Gastroesophageal sphincter (tissue), 4 donors: ENCODE data around the gene KRT27. TPM values are rescaled to one million over a fixed set of nuclear protein-coding genes. Genes with fewer than 3 reads are reported as not detected.
"Not testable (repeated sequence)": the region's sequence is repeated elsewhere in the genome, so short reads cannot be mapped to it uniquely, and the experiment has no call there.

ENCODE experiments used
- ATAC-seq: fragments of 150-250 bp; one replicate; pipeline ENCODE4 v1.9.1; 2016; ENCODE audit warnings: mild to moderate bottlenecking, moderate library complexity
- H3K27ac ChIP-seq, 4 donors: fragments of 200-600 bp; sonication (generic) in 3 of 4; 1 replicate in 3 of 4; 2 replicates in 1 of 4; pipeline ENCODE4 v1.5.1; 2016 to 2019
- H3K27me3 ChIP-seq: fragments of 200-600 bp; sonication (generic); one replicate; pipeline ENCODE4 v1.5.1; 2019
- H3K36me3 ChIP-seq, 2 donors: fragments of 200-600 bp; sonication (generic); one replicate each; pipeline ENCODE4 v1.5.1; 2019; ENCODE audit warnings: control low read depth in 1 of 2
- H3K4me1 ChIP-seq, 3 donors: fragments of 200-600 bp; sonication (generic); 1 replicate in 2 of 3; 2 replicates in 1 of 3; pipeline ENCODE4 v1.5.1; 2016 to 2019; ENCODE audit warnings: control low read depth in 2 of 3
- H3K4me3 ChIP-seq, 2 donors: fragments of 200-600 bp; sonication (generic); one replicate each; pipeline ENCODE4 v1.5.1; 2019; ENCODE audit warnings: mild to moderate bottlenecking in 1 of 2, moderate library complexity in 1 of 2
- H3K9me3 ChIP-seq, 3 donors: fragments of 200-600 bp; sonication (generic); one replicate each; pipeline ENCODE4 v1.5.1; 2017 to 2019; ENCODE audit warnings: control low read depth in 2 of 3
- CTCF ChIP-seq, 4 experiments: fragments of 200-600 bp in 2 of 4; fragments of 450-650 bp in 2 of 4; sonication (generic) in 1 of 4; IDR thresholded peaks; one replicate each; pipeline ENCODE4 v1.5.1; 2017 to 2019; ENCODE audit warnings: antibody characterized with exemption in 4 of 4, mild to moderate bottlenecking in 2 of 4, moderate library complexity in 2 of 4
- EP300 ChIP-seq: sonication (generic); formaldehyde crosslinking; IDR thresholded peaks from one replicate; pipeline ENCODE4 v1.6.1; 2017; ENCODE audit warnings: antibody characterized with exemption, mild to moderate bottlenecking
- POLR2A ChIP-seq, 2 donors: fragments of 450-650 bp; IDR thresholded peaks; one replicate each; pipeline ENCODE4 v1.6.1; 2017; ENCODE audit warnings: antibody characterized with exemption in 2 of 2, mild to moderate bottlenecking in 2 of 2, moderate library complexity in 1 of 2
- POLR2AphosphoS5 ChIP-seq: sonication (generic); formaldehyde crosslinking; IDR thresholded peaks from one replicate; pipeline ENCODE4 v1.6.1; 2017; ENCODE audit warnings: antibody characterized with exemption
- WGBS, 2 donors: methylation state at CpG; one replicate each; pipeline ENCODE4 v1.1.5; 2018; ENCODE audit warnings: low coverage in 1 of 2; 5-methylcytosine and 5-hydroxymethylcytosine counted together
- total RNA-seq, 4 donors: library from RNA; depleted of rRNA; stranded (reverse); fragments of >200 nt; gene quantifications; one replicate each; pipeline ENCODE4 v1.1.0, GENCODE V29; 2016

KRT27 gene
- total RNA-seq, 4 donors from 2014 or later: not detected

DNA sequence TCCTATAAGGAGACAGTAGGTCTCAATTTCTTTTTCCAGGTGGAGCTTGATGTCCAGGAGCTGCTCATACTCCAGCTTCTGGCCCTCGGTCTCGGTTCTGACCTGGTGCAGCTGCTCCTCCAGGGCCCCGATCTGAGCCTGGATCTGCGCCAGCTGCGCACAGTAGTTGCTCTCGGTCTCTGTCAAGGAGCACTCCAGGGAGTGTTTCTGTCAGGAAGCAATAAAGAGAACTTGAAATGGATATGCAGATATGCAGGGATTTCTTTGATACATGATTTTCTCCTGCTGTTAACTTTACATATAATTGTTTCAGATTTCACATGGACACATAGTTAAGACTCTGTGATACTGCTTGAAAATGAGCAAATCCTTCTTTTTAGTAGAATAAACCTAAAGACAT, 32.0 kb downstream of the KRT27 start:
- Histone ChIP-seq H3K4me1 (no peaks in the 10 kb centered on the region), H3K27ac (no peak overlapping the region), H3K4me3 (no peak overlapping the region), H3K36me3 (no peaks in the 10 kb centered on the region), H3K9me3 (no peaks in the 10 kb centered on the region), H3K27me3 (peaks cover 32% of the 10 kb centered on the region)
- 33% methylated on average over 4 of the region's 6 CpGs; no CpG with 5 or more reads in 1 of the 2 donors for WGBS, 2 donors
- TF ChIP-seq POLR2AphosphoS5: no peak
- no peak for TF ChIP-seq EP300
- TF ChIP-seq POLR2A (IDR thresholded peaks at IDR 0.05): no peak
- TF ChIP-seq CTCF (IDR thresholded peaks at IDR 0.05): no peak
- ATAC-seq: no peak

DNA sequence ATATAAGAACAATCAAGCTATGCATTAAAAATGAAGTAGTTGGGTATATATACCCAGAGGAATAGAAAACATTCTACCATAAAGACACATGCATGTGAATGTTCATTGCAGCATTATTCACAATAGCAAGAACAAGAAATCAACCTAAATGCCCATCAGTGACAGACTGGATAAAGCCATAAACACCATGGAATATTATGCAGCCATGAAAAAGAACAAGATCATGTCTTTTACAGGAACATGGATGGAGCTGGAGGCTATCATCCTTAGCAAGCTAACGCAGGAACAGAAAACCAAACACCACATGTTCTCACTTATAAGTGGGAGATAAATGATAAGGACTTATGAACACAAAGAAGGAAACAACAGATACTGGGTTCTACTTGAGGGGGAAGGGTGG, 33.7 kb downstream of the KRT27 start:
- peaks cover 44% of the 10 kb centered on the region for H3K27me3 ChIP-seq
- not testable (repeated sequence) for H3K9me3 ChIP-seq, H3K4me1 ChIP-seq, H3K27ac ChIP-seq, ATAC-seq, H3K36me3 ChIP-seq, H3K4me3 ChIP-seq
- 71 to 100% methylated on average over 1 of the region's 1 CpG for WGBS, 2 donors

DNA sequence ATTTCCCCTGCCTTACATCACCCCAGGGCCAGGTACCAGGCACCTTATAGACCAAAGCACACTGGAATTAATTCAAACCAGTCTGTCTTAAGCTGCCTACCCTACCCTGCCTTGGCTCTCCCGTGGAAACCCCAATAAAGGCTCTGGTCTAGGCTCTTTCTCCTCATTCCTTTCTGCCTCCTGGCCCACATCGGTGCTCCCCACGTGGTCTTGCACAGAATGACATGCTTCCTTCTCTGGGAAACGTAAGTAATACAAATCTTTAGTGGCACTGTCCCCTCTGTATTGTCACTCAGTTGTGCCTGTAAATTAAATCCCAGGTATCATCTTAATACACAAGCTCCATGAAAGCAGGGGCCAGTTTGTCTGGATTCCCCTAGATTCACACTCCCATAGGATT, 43.8 kb downstream of the KRT27 start:
- H3K27ac ChIP-seq: no peak overlapping the region
- no peaks in the 10 kb centered on the region for H3K36me3 ChIP-seq
- TF ChIP-seq CTCF (IDR thresholded peaks at IDR 0.05): no peak
- TF ChIP-seq EP300: no peak
- TF ChIP-seq POLR2AphosphoS5: no peak
- no peak for TF ChIP-seq POLR2A (IDR thresholded peaks at IDR 0.05)
- H3K27me3 ChIP-seq: peaks cover 26% of the 10 kb centered on the region
- H3K4me3 ChIP-seq: no peak overlapping the region
- H3K4me1 ChIP-seq: no peaks in the 10 kb centered on the region
- ATAC-seq: no peak
- H3K9me3 ChIP-seq: peaks cover 0 to 21% (median 0%) of the 10 kb centered on the region in 3 donors
- WGBS, 2 donors: 48 to 65% methylated on average over 4 of the region's 4 CpGs

DNA sequence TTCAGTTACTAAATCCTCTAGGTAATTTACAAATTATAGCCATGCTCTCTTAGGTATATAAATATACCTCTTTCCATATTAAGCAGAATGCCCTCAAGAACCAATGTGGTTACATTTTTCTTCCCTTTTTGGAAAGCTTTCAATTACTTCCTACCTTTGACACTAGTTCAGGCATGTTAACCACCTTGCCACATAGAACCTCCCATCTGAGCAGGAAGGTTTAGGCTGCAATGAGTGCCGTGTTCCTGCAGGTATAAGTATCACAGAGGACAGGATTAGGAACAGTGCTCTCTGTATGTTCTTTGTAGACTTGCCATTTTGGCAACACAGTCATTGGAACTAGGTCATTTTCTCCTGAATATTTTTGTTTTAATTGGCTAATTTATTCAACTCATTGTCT, 47.3 kb downstream of the KRT27 start:
- H3K9me3 ChIP-seq: no peaks in the 10 kb centered on the region
- ATAC-seq: no peak
- no peak overlapping the region for H3K27ac ChIP-seq
- no peaks in the 10 kb centered on the region for H3K4me1 ChIP-seq
- H3K36me3 ChIP-seq: no peaks in the 10 kb centered on the region
- H3K4me3 ChIP-seq: no peak overlapping the region
- TF ChIP-seq EP300 (no peak), POLR2A (IDR thresholded peaks at IDR 0.05) (no peak), POLR2AphosphoS5 (no peak), CTCF (IDR thresholded peaks at IDR 0.05) (no peak)
- WGBS, 2 donors: 60 to 100% methylated on average over 1 of the region's 1 CpG
- peaks cover 15% of the 10 kb centered on the region for H3K27me3 ChIP-seq

GRCh38 chr17:40734018-40734417, 48.3 kb downstream of the KRT27 start:
- no peak for ATAC-seq
- WGBS, 2 donors: 52 to 66% methylated on average over 4 to 6 of the region's 6 CpGs

More at GRCh38 chr17:40734018-40734417, 48.3 kb downstream of the KRT27 start:
- Histone ChIP-seq H3K9me3 (no peaks in the 10 kb centered on the region), H3K4me1 (no peaks in the 10 kb centered on the region), H3K27me3 (peaks cover 16% of the 10 kb centered on the region), H3K4me3 (no peak overlapping the region), H3K27ac (no peak overlapping the region), H3K36me3 (no peaks in the 10 kb centered on the region)
- TF ChIP-seq POLR2A (IDR thresholded peaks at IDR 0.05): no peak
- TF ChIP-seq CTCF (IDR thresholded peaks at IDR 0.05): no peak
- no peak for TF ChIP-seq EP300
- no peak for TF ChIP-seq POLR2AphosphoS5
